Erythroblast (primary cell): ENCODE data around the gene NRG3.

Experiments used
- GATA1 ChIP-seq: IDR thresholded peaks from 2 replicates; pipeline ENCODE4 v1.6.1; 2011; ENCODE audit warnings: low read depth, mild to moderate bottlenecking, control low read depth, low read length, moderate library complexity
- POLR2A ChIP-seq: IDR thresholded peaks from 2 replicates; pipeline ENCODE4 v1.6.1; 2011; ENCODE audit warnings: mild to moderate bottlenecking, low read length

DNA sequence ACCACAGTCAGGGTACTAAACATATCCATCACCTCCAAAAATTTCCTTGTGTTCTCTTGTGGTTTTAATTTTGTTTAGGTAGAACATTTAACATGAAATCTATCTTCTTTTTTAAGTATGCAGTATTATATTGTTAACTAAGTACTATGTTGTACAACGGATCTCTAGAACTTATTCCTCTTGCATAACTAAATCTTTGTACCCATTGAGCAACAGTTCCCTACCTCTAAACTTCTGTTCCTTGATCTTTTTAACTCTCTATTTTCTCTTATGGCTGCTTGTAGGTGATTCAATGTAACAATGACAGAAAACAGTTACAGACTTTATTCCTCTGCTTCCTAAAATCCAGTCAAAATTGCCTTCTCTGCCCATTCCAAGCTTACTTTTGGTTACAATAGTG lies 9.9 kb downstream of the NRG3 start:
- no peak for TF ChIP-seq POLR2A
- TF ChIP-seq GATA1: no peak
